IPS-15b (cell line): ENCODE results near the gene ARHGAP24.
"Not testable (repeated sequence)": the region's sequence is repeated elsewhere in the genome, so short reads cannot be mapped to it uniquely, and the experiment has no call there.

Source experiments
- H3K27me3 ChIP-seq: one replicate; pipeline ENCODE4 v1.6.1; 2013; ENCODE audit warnings: low read length; ENCODE audit not compliant: control insufficient read depth, insufficient read depth
- H3K36me3 ChIP-seq: one replicate; pipeline ENCODE4 v1.6.1; 2013; ENCODE audit warnings: low read length; ENCODE audit not compliant: control insufficient read depth, insufficient read depth
- H3K4me1 ChIP-seq: one replicate; pipeline ENCODE4 v1.6.1; 2013; ENCODE audit warnings: mild to moderate bottlenecking, low read length; ENCODE audit not compliant: control insufficient read depth, insufficient read depth
- H3K4me3 ChIP-seq: one replicate; pipeline ENCODE4 v1.5.1; 2013; ENCODE audit warnings: low read depth, low read length
- H3K9ac ChIP-seq: one replicate; pipeline ENCODE4 v1.6.1; 2013; ENCODE audit warnings: low read depth, mild to moderate bottlenecking, low read length
- H3K9me3 ChIP-seq: one replicate; pipeline ENCODE4 v1.6.1; 2013; ENCODE audit warnings: mild to moderate bottlenecking, low read length; ENCODE audit not compliant: control insufficient read depth, insufficient read depth

ARHGAP24 gene

GRCh38 chr4:85508654-85509053 lies 33.7 kb downstream of the ARHGAP24 start:
- Histone ChIP-seq H3K4me3 (no peak overlapping the region), H3K9me3 (no peaks in the 10 kb centered on the region), H3K36me3 (no peaks in the 10 kb centered on the region), H3K4me1 (no peaks in the 10 kb centered on the region), H3K27me3 (no peaks in the 10 kb centered on the region), H3K9ac (no peak overlapping the region)

- Histone ChIP-seq H3K9me3 (no peaks in the 10 kb centered on the region), H3K4me3 (no peak overlapping the region), H3K36me3 (no peaks in the 10 kb centered on the region)
Observed at GRCh38 chr4:85509882-85510631, 35.1 kb downstream of the ARHGAP24 start.

DNA sequence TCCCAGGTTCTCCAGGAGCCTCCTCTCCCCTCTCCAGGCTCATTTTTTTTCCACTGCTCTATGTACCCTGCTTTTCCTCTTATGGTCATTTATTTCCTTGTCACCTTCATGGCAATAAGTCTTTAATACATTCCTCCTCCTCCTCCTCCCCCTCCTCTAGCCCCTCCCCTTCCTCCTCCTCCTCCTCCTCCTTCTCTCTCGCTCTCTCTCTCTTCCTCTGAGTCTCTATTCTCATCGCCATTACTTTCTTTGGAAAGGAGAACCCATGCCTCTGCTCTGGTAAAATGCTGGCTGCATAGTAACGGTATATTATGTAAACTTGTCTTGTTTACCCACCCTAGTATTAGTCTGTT lies 35.7 kb downstream of the ARHGAP24 start:
- Histone ChIP-seq H3K36me3 (no peaks in the 10 kb centered on the region), H3K9ac (no peak overlapping the region), H3K27me3 (no peaks in the 10 kb centered on the region), H3K9me3 (no peaks in the 10 kb centered on the region), H3K4me3 (no peak overlapping the region), H3K4me1 (no peaks in the 10 kb centered on the region)

More at GRCh38 chr4:85509882-85510631, 35.1 kb downstream of the ARHGAP24 start:
- Histone ChIP-seq H3K27me3 (no peaks in the 10 kb centered on the region), H3K9ac (no peak overlapping the region), H3K4me1 (no peaks in the 10 kb centered on the region)

DNA sequence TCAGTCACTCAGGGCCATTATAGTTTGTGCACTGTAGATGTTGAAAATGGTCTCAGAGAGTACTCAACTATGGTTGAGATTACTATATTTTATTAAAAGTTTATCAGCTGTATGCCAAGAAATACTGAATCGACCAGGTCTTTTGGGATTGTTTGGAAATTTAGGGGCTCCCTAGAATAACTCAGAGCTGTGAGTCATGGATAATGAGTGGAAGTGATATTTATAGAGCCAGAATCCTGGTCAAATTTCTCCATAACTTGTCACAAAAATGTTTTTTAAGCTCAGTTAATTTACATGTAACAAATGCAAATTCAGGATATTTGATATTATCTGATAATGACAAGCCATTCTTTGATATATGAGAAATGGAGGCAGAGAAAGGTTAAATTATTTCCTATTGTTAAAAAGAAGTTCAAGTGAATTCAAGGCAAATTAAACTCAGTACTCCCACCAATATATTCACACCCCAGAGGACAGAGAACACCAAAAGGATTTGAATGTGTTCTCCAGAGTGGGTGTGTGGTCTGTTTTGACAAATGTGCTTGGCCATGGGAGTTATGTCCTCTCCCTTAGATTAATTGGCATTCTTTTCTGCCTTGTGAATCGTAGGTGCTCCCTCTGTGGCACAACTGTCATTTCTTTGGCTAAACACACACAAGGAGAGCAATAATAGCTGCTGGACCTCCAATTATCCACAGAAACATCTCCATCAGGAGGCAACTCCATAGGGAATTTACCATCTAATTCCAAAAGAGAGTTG lies 37.7 kb downstream of the ARHGAP24 start:
- Histone ChIP-seq H3K4me1 (no peaks in the 10 kb centered on the region), H3K9ac (no peak overlapping the region), H3K9me3 (no peaks in the 10 kb centered on the region), H3K4me3 (no peak overlapping the region), H3K36me3 (no peaks in the 10 kb centered on the region), H3K27me3 (no peaks in the 10 kb centered on the region)

- Histone ChIP-seq H3K9ac (no peak overlapping the region), H3K27me3 (no peaks in the 10 kb centered on the region), H3K4me1 (no peaks in the 10 kb centered on the region), H3K4me3 (no peak overlapping the region), H3K9me3 (no peaks in the 10 kb centered on the region), H3K36me3 (no peaks in the 10 kb centered on the region)
Observed at GRCh38 chr4:85514117-85514516, 39.2 kb downstream of the ARHGAP24 start.

- no peaks in the 10 kb centered on the region for H3K9me3 ChIP-seq
- H3K4me3 ChIP-seq = no peak overlapping the region
- no peaks in the 10 kb centered on the region for H3K4me1 ChIP-seq
- no peaks in the 10 kb centered on the region for H3K36me3 ChIP-seq
- H3K9ac ChIP-seq = no peak overlapping the region
- H3K27me3 ChIP-seq = no peaks in the 10 kb centered on the region
Observed at GRCh38 chr4:85514783-85515182, 39.8 kb downstream of the ARHGAP24 start.

- no peaks in the 10 kb centered on the region for H3K36me3 ChIP-seq
- no peaks in the 10 kb centered on the region for H3K4me1 ChIP-seq
- no peak overlapping the region for H3K4me3 ChIP-seq
- H3K9me3 ChIP-seq = no peaks in the 10 kb centered on the region
- no peak overlapping the region for H3K9ac ChIP-seq
- no peaks in the 10 kb centered on the region for H3K27me3 ChIP-seq
Observed at GRCh38 chr4:85515701-85516100, 40.8 kb downstream of the ARHGAP24 start.

DNA sequence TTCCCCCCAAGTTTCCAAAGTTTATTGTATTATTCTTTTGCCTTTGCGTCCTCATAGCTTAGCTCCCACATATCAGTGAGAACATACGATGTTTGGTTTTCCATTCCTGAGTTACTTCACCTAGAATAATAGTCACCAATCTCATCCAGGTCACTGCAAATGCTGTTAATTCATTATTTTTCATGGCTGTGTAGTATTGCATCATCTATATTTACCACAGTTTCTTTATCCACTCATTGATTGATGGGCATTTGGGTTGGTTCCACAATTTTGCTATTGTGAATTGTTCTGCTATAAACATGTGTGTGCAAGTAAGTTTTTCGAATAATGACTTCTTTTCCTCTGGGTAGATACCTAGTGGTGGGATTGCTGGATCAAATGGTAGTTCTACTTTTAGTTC lies 43.6 kb downstream of the ARHGAP24 start:
- H3K4me1 ChIP-seq, H3K27me3 ChIP-seq, H3K36me3 ChIP-seq, H3K9ac ChIP-seq, H3K9me3 ChIP-seq, H3K4me3 ChIP-seq: not testable (repeated sequence)

DNA sequence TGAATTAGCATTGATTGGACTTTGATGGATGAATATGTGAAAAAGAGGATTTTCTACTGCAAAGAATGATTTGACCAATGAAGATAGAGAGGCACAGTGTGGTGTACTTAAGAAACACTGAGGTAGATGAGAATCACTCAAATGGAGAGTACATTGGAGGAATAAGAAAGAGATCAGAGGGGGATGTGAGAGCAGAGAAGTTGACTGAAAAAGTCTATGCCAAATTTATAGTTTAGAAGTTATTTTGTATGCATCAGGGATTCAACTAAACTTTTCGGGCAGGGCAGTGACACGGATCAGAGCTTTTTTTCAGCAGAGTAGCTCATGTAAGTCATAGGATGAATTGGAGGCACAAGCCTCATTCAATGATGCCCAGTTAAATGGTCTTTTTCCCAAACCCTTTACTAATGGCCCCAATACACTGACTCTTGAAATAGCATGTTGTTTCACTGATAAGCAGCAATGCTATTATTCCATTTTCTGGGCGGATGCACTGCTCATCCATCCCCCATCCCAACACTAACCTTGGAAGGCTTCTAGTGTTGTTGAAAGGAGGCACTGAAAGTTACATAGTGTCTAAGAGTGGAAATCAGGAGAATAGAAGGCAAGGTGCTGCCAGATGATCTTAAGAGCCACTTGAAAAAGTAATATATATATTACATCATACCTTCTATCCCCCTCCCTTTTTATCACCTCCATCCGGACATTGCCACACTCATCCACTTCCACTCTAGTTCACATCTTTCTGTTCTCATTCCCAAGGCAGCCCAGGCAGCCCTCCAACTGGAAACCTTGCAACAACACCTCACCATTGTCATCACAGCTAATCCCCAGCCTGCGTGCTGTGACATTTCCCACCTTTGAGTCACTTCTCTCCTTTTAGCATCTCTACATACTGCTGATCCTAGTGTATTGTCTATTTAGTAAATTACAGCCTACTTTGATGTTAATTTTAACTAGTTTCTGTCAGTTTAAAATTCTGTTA lies 46.1 kb downstream of the ARHGAP24 start:
- Histone ChIP-seq H3K27me3 (no peaks in the 10 kb centered on the region), H3K9ac (no peak overlapping the region), H3K4me1 (no peaks in the 10 kb centered on the region), H3K36me3 (no peaks in the 10 kb centered on the region), H3K9me3 (no peaks in the 10 kb centered on the region), H3K4me3 (no peak overlapping the region)

- Histone ChIP-seq H3K9me3 (no peaks in the 10 kb centered on the region), H3K36me3 (no peaks in the 10 kb centered on the region), H3K4me3 (no peak overlapping the region), H3K9ac (no peak overlapping the region), H3K4me1 (no peaks in the 10 kb centered on the region), H3K27me3 (no peaks in the 10 kb centered on the region)
Observed at GRCh38 chr4:85522277-85522676, 47.3 kb downstream of the ARHGAP24 start.

DNA sequence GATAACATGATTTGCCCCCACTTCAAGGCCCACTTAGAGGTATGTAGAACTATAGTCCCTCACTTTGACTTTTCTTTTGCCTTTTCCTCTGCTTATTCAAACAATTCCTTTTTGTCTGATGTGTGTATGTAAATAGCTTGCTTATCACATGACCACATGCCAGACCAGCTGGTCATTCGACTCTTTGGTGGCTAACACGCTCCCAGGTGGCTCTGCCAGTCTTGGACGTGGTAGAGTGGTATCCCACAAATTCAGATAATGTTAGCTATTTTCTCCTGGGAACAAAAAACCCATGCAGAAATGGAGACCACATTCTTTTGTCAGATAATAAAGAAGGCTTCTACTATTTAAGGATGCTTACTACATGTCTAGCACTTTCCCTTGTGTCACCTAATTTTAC lies 47.9 kb downstream of the ARHGAP24 start:
- no peaks in the 10 kb centered on the region for H3K9me3 ChIP-seq
- H3K4me3 ChIP-seq = no peak overlapping the region
- H3K36me3 ChIP-seq = no peaks in the 10 kb centered on the region
- H3K9ac ChIP-seq = no peak overlapping the region
- H3K4me1 ChIP-seq = no peaks in the 10 kb centered on the region
- H3K27me3 ChIP-seq = no peaks in the 10 kb centered on the region
